Adipocyte (in vitro differentiated cells): ENCODE measurements around the gene BROX.
"Not testable (repeated sequence)": the region's sequence is repeated elsewhere in the genome, so short reads cannot be mapped to it uniquely, and the experiment has no call there.

Experiments used
- DNase-seq: peaks from one replicate; pipeline ENCODE4 v3.0.0-alpha.2; 2015; ENCODE audit warnings: low read depth
- H3K27me3 ChIP-seq: replicated peaks from 2 replicates; pipeline ENCODE4 v1.7.0; 2013; ENCODE audit warnings: mild to moderate bottlenecking, low read length, moderate library complexity; ENCODE audit not compliant: control insufficient read depth, insufficient read depth
- H3K36me3 ChIP-seq: 2 replicates; pipeline ENCODE4 v1.7.0; 2013; ENCODE audit warnings: low read length, mild to moderate bottlenecking, moderate library complexity; ENCODE audit not compliant: control insufficient read depth, insufficient read depth, severe bottlenecking
- H3K4me1 ChIP-seq: 2 replicates; pipeline ENCODE4 v1.7.0; 2013; ENCODE audit warnings: mild to moderate bottlenecking, low read length, moderate library complexity; ENCODE audit not compliant: control insufficient read depth, insufficient read depth
- H3K4me3 ChIP-seq: 2 replicates; pipeline ENCODE4 v1.7.0; 2013; ENCODE audit warnings: mild to moderate bottlenecking, low read length, moderate library complexity
- H3K9ac ChIP-seq: 2 replicates; pipeline ENCODE4 v1.7.0; 2013; ENCODE audit warnings: mild to moderate bottlenecking, low read length, moderate library complexity
- H3K9me3 ChIP-seq: 2 replicates; pipeline ENCODE4 v1.7.0; 2013; ENCODE audit warnings: mild to moderate bottlenecking, low read length, moderate library complexity; ENCODE audit not compliant: control insufficient read depth

The BROX gene

GRCh38 chr1:222712253-222713090, at the start of gene BROX, which contains the start of gene AIDA:
Gene BROX (plus strand): TSS chr1:222712564. CDS start chr1:222715700, 3,136 bp downstream.
Gene AIDA (minus strand): TSS chr1:222712491. CDS start chr1:222712317, 174 bp downstream.
- DNase-seq, result peak; percentile 95
- Histone ChIP-seq H3K9ac (peak within 1 kb of the TSS; percentile 98), H3K9me3 (no peaks in the 10 kb centered on the region), H3K36me3 (peaks cover 19% of the 10 kb centered on the region), H3K4me1 (peaks cover 18% of the 10 kb centered on the region), H3K4me3 (peak within 1 kb of the TSS; percentile 97), H3K27me3 (no peaks in the 10 kb centered on the region)

DNA sequence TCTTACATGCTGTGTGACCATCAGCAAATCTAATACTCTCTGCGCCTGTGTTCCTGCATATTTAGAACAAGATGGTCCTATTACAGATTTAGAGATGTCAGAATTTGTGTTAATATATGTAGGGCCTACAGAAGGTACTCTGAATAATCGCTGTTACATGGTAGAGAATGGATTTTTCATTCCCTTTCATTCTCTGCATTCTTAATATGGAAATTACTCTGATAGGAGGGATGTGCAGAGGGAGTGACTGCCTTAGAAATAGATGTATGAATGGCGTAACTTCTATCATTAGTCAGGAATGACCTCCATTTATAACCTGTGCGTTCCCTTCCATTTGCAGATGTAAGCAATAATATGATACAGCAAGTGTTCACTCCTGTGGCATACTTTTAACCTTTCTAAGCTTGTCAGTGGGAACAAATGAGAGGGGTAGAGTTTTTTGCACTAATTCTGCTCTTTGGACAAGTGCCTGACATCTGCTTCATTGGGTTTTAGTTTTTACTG, 48.9 kb upstream of the BROX start:
- no peaks in the 10 kb centered on the region for H3K27me3 ChIP-seq
- no peak for DNase-seq
- no peaks in the 10 kb centered on the region for H3K9me3 ChIP-seq
- peaks cover 93% of the 10 kb centered on the region for H3K36me3 ChIP-seq
- H3K4me1 ChIP-seq, result peaks cover 24% of the 10 kb centered on the region
- no peak overlapping the region for H3K4me3 ChIP-seq
- no peak overlapping the region for H3K9ac ChIP-seq

DNA sequence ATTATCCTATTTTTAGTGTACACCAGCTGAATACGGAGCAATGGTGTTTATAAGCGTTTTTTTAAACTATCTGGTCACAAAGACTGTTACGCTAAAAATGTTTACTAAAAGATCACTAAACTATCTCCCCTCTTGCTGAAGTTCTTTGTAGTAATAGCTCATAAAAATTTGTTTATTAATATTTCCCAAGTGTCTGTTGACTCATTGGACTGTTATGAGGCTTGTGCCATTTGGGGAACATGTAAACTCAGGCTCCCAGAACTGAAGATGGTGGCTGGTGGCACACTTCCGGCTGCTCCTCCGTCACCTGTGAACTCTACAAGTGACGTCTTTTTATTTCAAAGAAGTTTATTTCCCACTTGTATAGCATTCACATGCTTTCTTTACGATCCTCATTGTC, 46.4 kb upstream of the BROX start:
- no peak overlapping the region for H3K9ac ChIP-seq
- no peak overlapping the region for H3K4me3 ChIP-seq
- H3K27me3 ChIP-seq, result no peaks in the 10 kb centered on the region
- peaks cover 76% of the 10 kb centered on the region for H3K36me3 ChIP-seq
- H3K9me3 ChIP-seq, result no peaks in the 10 kb centered on the region
- peaks cover 24% of the 10 kb centered on the region for H3K4me1 ChIP-seq
- DNase-seq, result peak; percentile 15

DNA sequence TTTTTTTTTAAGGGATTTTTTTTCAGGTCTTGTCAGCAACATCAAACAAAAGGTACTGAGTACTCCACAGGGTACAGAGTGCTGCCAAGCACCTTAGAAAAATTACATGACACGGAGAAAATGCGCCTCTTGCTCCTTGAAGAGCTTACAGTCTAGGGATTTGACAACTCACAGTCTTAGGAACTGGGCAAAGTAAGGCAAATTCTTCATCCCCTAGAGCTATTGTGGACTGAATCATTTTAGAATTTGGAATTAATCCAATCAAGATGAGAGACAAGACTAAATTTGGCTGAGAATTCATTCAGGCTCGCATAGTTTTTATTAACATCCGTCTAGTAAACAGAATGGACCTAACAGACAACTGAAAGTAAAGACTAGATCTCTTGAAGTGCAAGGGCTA, 44.2 kb upstream of the BROX start:
- Histone ChIP-seq H3K4me1 (peaks cover 24% of the 10 kb centered on the region), H3K36me3 (peaks cover 75% of the 10 kb centered on the region)
- H3K9me3 ChIP-seq, H3K4me3 ChIP-seq, H3K9ac ChIP-seq, H3K27me3 ChIP-seq, DNase-seq: not testable (repeated sequence)

GRCh38 chr1:222669107-222669506, 43.3 kb upstream of the BROX start:
- H3K9me3 ChIP-seq, DNase-seq, H3K9ac ChIP-seq, H3K27me3 ChIP-seq, H3K4me3 ChIP-seq: not testable (repeated sequence)
- peaks cover 24% of the 10 kb centered on the region for H3K4me1 ChIP-seq
- peaks cover 69% of the 10 kb centered on the region for H3K36me3 ChIP-seq

- Histone ChIP-seq H3K27me3 (no peaks in the 10 kb centered on the region), H3K9me3 (no peaks in the 10 kb centered on the region), H3K4me1 (peaks cover 24% of the 10 kb centered on the region), H3K9ac (no peak overlapping the region), H3K4me3 (no peak overlapping the region), H3K36me3 (peaks cover 68% of the 10 kb centered on the region)
- DNase-seq, result no peak
Measured at GRCh38 chr1:222670110-222670509, 42.3 kb upstream of the BROX start.

DNA sequence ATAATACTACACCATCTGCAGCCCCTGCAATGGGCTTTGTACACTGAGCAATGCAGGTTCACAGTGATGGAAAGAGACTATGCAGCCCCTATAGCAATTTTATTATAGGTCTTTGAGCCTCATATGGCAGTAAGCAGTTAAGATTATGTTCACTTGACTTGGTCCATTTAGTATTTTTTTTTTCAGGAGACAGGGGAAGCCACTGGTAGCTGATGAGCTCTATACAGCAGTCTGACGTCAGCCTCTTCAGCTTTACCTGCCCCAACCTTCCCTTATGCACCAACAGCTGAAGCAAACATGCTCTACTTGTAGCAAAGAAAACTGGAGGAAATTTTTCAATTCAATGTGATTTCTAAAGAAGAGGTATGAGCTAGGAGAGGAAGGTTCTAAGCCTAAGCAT, 32.3 kb upstream of the BROX start:
- Histone ChIP-seq H3K9ac (no peak overlapping the region), H3K36me3 (peaks cover 65% of the 10 kb centered on the region), H3K4me3 (no peak overlapping the region), H3K9me3 (no peaks in the 10 kb centered on the region), H3K27me3 (no peaks in the 10 kb centered on the region), H3K4me1 (no peaks in the 10 kb centered on the region)
- DNase-seq, result no peak

DNA sequence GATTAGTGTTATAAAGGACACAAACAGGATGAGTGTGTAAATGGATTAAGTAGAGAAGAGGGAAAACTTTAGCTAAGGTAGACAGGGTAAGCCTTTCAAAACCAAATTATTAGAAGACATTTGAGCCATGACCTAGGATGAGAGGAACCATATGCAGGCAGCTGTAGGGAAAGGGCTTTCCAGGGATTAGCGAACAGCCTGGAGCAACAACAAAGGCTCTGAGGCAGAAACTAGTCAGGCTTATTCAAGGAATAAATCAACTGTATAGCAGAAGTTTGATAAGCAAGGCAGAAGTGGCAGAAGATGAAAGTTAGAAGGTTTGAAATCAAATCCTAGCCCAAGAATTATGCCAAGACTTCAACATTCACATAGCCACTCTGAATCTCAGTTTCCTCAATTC, 21.3 kb upstream of the BROX start:
- Histone ChIP-seq H3K4me1 (no peaks in the 10 kb centered on the region), H3K27me3 (no peaks in the 10 kb centered on the region), H3K9ac (no peak overlapping the region), H3K36me3 (peaks cover 57% of the 10 kb centered on the region), H3K9me3 (no peaks in the 10 kb centered on the region), H3K4me3 (no peak overlapping the region)
- no peak for DNase-seq

GRCh38 chr1:222694927-222695326, 17.4 kb upstream of the BROX start:
- Histone ChIP-seq H3K9ac (no peak overlapping the region), H3K4me1 (peaks cover 12% of the 10 kb centered on the region), H3K9me3 (no peaks in the 10 kb centered on the region), H3K4me3 (no peak overlapping the region), H3K27me3 (no peaks in the 10 kb centered on the region), H3K36me3 (peaks cover 43% of the 10 kb centered on the region)
- DNase-seq, result no peak

GRCh38 chr1:222696741-222697140, 15.6 kb upstream of the BROX start:
- Histone ChIP-seq H3K36me3 (peaks cover 48% of the 10 kb centered on the region), H3K9me3 (no peaks in the 10 kb centered on the region), H3K27me3 (no peaks in the 10 kb centered on the region), H3K4me1 (peaks cover 12% of the 10 kb centered on the region), H3K9ac (no peak overlapping the region), H3K4me3 (no peak overlapping the region)
- DNase-seq, result no peak

GRCh38 chr1:222697203-222697602, 15.2 kb upstream of the BROX start:
- H3K9me3 ChIP-seq, result no peaks in the 10 kb centered on the region
- peaks cover 12% of the 10 kb centered on the region for H3K4me1 ChIP-seq
- peaks cover 48% of the 10 kb centered on the region for H3K36me3 ChIP-seq
- no peaks in the 10 kb centered on the region for H3K27me3 ChIP-seq
- no peak overlapping the region for H3K9ac ChIP-seq
- H3K4me3 ChIP-seq, result no peak overlapping the region
- DNase-seq, result no peak
